ENCODE data around the gene TRDN.

TRDN gene
- total RNA-seq: 0 reads per million in 2 experiments

- DNase-seq (ENCODE audit: low read depth): no peak
These were observed at the start of gene TRDN for GRCh38 chr6:123636782-123637181. Gene TRDN, minus strand, starts transcription at chr6:123636950. Its CDS starts 175 bp downstream, at chr6:123636775.

DNA sequence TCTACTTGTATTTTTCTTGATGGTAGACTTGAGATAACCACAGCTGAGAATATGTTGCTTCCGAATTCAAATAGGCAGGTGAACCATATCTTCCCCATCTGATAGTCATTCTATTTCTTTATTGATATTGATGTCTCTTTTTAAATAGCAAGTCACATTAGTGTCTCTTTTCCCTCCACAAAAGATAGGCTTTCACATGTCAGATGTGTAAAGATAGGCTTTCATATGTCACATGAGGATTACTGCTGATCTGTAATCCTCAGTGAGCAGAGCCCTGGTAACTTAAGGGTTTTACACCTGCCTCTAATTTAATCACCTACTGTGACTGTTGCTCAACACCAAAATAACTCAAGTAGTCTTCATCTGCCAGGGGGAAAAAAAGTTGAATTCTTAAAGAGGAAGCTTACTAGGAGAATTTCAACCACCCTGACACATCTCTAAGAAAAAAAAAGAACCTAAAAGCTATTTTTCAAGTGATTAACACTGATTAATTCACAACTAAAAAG lies 45.3 kb upstream of the TRDN start:
- no peak for DNase-seq (ENCODE audit: low read depth)

- no peak for DNase-seq (ENCODE audit: low read depth)
These were observed 41.1 kb upstream of the TRDN start for GRCh38 chr6:123677897-123678296.

DNA sequence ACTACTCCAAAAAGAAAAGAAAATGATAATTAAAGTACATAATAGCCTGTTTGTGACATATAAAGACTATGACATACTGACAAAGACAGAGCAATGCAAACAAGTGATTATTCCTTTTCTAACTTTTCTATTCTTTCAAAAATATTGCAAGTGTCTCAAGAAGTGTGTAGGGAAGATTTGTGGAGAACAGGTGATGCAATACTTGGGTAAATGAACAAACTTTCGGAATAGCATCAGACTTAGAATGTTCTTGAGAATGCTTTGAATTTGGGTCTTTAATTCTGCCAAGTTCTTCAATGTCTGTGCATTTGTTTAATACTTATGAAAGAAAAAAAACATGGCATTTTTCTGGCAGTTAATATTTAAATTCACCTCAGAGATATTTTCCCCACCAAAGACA lies 40.0 kb upstream of the TRDN start:
- DNase-seq (ENCODE audit: low read depth): no peak

DNA sequence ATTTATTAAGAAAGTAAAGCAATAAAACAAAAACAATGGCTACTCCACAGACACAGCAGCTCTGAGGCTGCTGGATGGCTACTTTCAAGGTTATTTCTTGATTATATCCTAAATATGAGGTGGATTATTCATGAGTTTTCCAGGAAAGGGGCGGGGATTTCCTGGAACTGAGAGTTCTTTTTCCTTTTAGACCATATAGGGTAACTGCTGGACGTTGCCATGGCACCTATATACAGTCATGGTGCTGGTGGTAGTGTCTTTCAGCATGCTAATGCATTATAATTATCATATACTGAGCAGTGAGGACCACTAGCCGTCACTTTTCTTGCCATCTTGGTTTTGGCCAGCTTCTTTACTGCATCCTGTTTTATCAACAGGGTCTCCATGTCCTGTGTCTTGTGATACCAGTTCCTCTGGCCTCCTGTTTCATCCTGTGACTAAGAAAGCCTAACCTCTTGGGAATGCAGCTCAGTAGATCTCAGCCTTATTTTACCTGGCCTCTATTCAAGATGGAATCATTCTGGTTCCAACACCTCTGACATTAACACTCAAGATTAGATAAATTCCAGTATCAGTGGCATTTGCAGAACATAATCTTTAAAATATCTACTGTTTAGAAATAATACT lies 32.3 kb upstream of the TRDN start:
- no peak for DNase-seq (ENCODE audit: low read depth)

DNA sequence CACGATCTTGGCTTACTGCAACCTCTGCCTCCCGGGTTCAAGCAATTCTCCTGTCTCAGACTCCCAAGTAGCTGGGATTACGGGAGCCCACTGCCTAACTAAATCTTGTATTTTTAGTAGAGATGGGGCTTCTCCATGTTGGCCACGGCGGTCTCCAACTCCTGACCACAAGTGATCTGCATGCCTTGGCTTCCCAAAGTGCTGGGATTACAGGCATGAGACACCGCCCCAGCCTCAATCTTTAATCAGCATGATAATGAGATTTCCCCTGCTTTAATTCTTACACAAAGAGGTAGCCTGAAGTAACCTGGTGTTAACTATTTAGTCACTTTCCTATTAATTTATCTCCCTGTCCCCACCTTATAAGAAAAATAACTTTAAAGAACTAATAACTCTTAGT lies 31.3 kb upstream of the TRDN start:
- no peak for DNase-seq (ENCODE audit: low read depth)

- no peak for DNase-seq (ENCODE audit: low read depth)
These were observed 26.7 kb upstream of the TRDN start for GRCh38 chr6:123663436-123663835.

- no peak for DNase-seq (ENCODE audit: low read depth)
These were observed 26.0 kb upstream of the TRDN start for GRCh38 chr6:123662757-123663156.

- DNase-seq (ENCODE audit: low read depth): no peak
These were observed 24.5 kb upstream of the TRDN start for GRCh38 chr6:123661105-123661891.

DNA sequence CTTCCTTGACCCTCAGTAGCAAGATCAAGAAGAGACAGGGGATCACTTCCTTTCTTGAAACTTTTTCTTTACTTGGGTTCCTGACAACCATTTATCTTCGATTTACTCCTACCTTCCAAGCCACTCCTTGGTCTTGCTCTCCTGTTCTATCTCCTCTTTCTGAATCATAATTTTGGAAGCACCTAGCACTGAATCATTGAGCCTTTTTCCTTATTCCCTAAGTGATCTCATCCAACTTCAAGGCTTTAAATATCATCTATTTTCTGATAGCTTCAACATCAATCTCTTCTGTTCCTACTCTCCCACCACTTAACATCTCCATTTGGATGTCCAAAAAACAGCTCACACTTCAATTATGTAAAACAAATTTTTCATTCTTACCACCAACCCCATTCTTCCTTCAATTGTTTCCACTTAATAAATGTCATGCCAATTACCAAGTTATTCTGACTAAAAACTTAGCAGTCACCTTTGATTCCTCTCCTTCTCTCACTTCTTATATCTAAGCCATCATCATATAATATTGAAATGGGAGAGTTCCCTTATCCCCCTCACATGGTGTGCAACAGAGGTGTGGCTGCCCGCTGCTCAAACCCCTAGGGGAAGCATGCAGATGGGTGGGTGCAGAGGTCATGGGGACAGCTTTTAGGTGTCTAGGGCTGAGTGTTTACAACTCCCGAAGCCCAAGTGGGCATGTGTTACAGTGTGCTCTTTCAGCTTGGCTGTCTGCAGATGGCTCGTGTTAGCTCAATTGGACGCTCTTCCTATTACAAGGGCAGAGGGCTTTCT lies 23.4 kb upstream of the TRDN start:
- DNase-seq (ENCODE audit: low read depth): no peak

DNA sequence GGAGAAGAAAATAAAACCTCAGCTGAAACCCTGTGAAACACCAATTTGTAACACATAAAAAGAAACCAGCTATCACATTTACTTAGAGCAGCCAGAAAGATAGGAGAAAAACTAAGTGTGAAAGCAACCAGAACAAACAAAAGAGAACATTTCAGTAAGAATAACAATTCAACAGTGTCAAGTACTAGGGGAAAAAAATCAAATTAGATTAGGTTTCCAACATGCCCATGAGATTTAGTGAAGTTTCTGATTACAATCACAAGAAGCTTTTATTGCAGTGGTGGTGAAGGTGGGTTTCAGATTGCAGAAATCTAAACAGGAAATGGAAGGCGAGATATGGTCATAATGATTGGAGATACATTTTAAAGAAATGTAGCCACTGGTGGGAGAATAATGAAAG lies 22.1 kb upstream of the TRDN start:
- no peak for DNase-seq (ENCODE audit: low read depth)

- DNase-seq (ENCODE audit: low read depth): no peak
These were observed 19.0 kb upstream of the TRDN start for GRCh38 chr6:123655521-123656306.

GRCh38 chr6:123648723-123649122 lies 12.0 kb upstream of the TRDN start:
- no peak for DNase-seq (ENCODE audit: low read depth)

DNA sequence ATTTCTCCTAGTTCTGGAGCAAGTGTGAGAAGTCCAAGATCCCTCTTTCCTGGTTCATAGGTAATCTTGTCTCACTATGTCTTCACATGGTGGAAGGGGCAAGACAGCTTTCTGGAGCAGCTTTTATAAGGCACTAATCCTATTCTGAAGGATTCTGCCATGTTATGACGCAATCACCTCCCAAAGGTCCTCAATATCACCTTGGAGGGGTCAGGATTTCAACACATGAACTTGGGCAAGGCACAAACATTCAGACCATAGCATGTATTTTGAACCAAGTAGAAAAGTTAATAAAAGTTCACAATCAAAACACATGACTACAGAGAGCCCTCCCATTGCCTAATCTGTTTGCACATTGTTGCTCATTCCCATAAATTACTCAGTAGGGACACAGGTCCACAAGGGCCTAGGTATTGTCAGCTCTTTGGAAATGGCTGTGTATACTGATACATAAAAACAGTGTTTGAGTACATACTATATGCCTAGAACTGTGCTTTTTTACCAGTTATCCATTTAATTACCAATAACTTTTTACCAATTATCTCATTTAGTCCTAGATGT lies 11.3 kb upstream of the TRDN start:
- DNase-seq (ENCODE audit: low read depth): no peak

- no peak for DNase-seq (ENCODE audit: low read depth)
These were observed 4.7 kb upstream of the TRDN start for GRCh38 chr6:123641497-123641896.

DNA sequence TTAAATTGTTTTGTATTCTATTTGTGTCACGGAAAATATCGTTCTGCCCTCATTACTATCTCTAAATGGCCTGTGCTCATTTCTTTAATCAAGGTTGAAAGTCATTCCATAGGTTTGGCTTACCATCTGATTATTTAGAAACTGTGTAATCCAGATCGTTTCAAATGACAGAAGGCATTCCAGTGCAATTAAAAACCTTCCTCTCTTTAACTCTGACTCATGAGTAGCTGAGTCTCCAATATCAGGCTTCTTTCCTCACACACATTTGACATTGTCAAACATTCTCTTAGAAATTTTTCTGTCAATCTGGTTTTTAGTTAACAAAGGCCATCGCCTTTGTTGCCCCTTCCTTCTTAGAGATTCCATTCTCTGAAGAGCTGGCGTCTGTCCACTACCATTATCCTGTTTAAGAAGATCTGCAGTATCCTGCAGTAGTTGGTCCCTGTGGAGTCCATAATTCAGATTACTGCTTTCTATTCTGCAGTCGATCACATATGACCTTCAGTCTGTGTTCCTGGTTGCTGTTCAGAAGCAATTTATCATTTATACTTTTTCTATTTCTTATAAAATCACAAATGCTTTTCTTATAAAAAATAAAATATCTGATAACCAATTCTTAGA lies 3.9 kb upstream of the TRDN start:
- DNase-seq (ENCODE audit: low read depth): no peak

- no peak for DNase-seq (ENCODE audit: low read depth)
These were observed 2.1 kb upstream of the TRDN start for GRCh38 chr6:123638865-123639264.

DNA sequence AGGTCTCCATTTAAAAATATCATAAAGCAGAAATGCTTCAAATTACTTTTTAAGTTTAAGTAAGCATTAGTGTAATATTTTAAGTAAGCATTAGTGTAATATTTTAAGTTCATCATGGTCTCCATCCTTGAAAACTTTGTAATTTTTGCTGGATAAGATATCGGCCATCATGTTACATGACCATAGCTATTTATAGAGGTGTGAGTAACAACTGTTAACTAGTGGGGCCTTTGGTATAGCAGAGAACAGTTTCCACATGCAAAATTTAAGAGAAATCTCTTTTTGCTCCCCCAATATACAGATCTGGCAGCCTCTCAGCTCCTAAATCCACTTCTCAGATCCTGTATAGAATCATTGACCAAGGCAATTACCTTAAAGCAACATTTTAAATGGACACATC lies 468 bp downstream of the TRDN start:
- no peak for DNase-seq (ENCODE audit: low read depth)

- DNase-seq (ENCODE audit: low read depth): no peak
These were observed 1.2 kb downstream of the TRDN start for GRCh38 chr6:123635567-123635966.

- DNase-seq (ENCODE audit: low read depth): no peak
These were observed 1.6 kb downstream of the TRDN start for GRCh38 chr6:123635144-123635543.

DNA sequence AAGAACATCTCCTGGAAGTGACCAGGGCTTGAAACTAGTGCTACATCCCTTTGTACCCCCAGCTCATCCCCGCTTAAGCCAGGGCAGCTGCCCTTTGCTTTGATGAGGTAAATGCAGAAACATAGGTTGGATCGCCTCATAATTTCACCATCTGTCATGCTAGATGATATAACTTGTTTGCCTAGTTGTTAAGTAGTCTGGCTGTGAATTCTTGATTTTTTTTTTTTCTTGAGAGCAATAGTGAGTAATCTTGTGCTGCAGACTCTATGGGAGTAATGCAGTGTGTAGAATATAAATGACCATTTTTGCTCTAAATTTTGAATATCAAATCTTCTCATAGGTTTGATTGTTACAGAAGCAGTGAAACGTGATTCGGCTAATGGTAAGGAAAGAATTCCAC lies 4.1 kb downstream of the TRDN start:
- DNase-seq (ENCODE audit: low read depth): no peak
